Heart left ventricle (tissue), 16 donors: ENCODE measurements around the gene OR12D2. TPM values are rescaled to one million over a fixed set of nuclear protein-coding genes. Genes with fewer than 3 reads are reported as not detected.

Experiments
- ATAC-seq, 4 donors: fragments of 200-7000 bp; cut with Tn5 transposase; one replicate each; pipeline ENCODE4 v1.9.1; 2020 to 2022; ENCODE audit warnings: moderate library complexity in 4 of 4, mild to moderate bottlenecking in 3 of 4, moderate number of reproducible peaks in 1 of 4
- DNase-seq, 5 donors: peaks; one replicate each; pipeline ENCODE4 v3.0.0-alpha.2; 2020
- H3K27ac ChIP-seq, 12 donors: fragments of 200-600 bp; sonication (generic) in 4 of 12; one replicate each; pipeline versions ENCODE4 v1.5.0 to v1.8.0; 2016 to 2022; ENCODE audit warnings: mild to moderate bottlenecking in 2 of 12
- H3K27me3 ChIP-seq, 9 donors: fragments of 200-600 bp; sonication (generic) in 2 of 9; one replicate each; pipeline versions ENCODE4 v1.5.1 to v1.8.0; 2016 to 2022; ENCODE audit warnings: mild to moderate bottlenecking in 3 of 9
- H3K36me3 ChIP-seq, 9 donors: fragments of 200-600 bp; sonication (generic) in 2 of 9; one replicate each; pipeline versions ENCODE4 v1.5.0 to v1.8.0; 2018 to 2022; ENCODE audit warnings: mild to moderate bottlenecking in 2 of 9
- H3K4me1 ChIP-seq, 12 donors: fragments of 200-600 bp; sonication (generic) in 4 of 12; one replicate each; pipeline versions ENCODE4 v1.5.0 to v1.8.0; 2016 to 2022; ENCODE audit warnings: mild to moderate bottlenecking in 3 of 12
- H3K4me3 ChIP-seq, 12 donors: fragments of 200-600 bp; sonication (generic) in 4 of 12; one replicate each; pipeline versions ENCODE4 v1.5.0 to v1.8.0; 2017 to 2022; ENCODE audit warnings: mild to moderate bottlenecking in 9 of 12, moderate library complexity in 4 of 12
- H3K9me3 ChIP-seq, 12 donors: fragments of 200-600 bp; sonication (generic) in 4 of 12; one replicate each; pipeline versions ENCODE4 v1.5.0 to v1.8.0; 2016 to 2022; ENCODE audit warnings: mild to moderate bottlenecking in 1 of 12
- CTCF ChIP-seq, 12 donors: fragments of 200-600 bp; sonication (generic) in 4 of 12; IDR thresholded peaks; one replicate each; pipeline versions ENCODE4 v1.5.0 to v1.8.0; 2018 to 2022; ENCODE audit warnings: antibody characterized with exemption in 12 of 12, mild to moderate bottlenecking in 5 of 12
- POLR2A ChIP-seq, 2 donors: fragments of 450-650 bp; IDR thresholded peaks; one replicate each; pipeline ENCODE4 v1.6.1; 2017; ENCODE audit warnings: antibody characterized with exemption in 2 of 2, mild to moderate bottlenecking in 2 of 2, moderate library complexity in 2 of 2
- WGBS, 4 donors: extraction: QIAGEN DNeasy Blood & Tissue Kit in 2 of 4; methylation state at CpG; one replicate each; pipeline versions ENCODE4 v1.1.5 to v1.1.7; 2013 to 2018; 5-methylcytosine and 5-hydroxymethylcytosine counted together
- intact Hi-C, 10 donors: fragments of 100-400 bp; cut with DNase I; formaldehyde crosslinking; loops; one replicate each; pipeline versions ENCODE4 v1.11.1 to v1.14.2; 2022
- polyA plus RNA-seq, 2 donors: library from polyadenylated mRNA; stranded (reverse); fragments of 200-250 nt; gene quantifications; one replicate each; pipeline ENCODE4 v1.2.3, GENCODE V29; 2013
- total RNA-seq, 9 donors: library from RNA; depleted of rRNA in 2 of 9; stranded (reverse); fragments of >200 nt in 2 of 9; fragmentation: NEBNext Ultra II Directional in 3 of 9; extraction: Animal tissue kit (Norgen Biotek cat#: 25700) in 3 of 9; gene quantifications; one replicate each; pipeline versions ENCODE4 v1.1.0 to v1.2.4, GENCODE V29; 2016 to 2023
- donor health status: ischemic (EF 13 %, LVEDD 7.1; RV severe dilation, severe dysfunction).
- donor health status: healthy with polysubstance abuse.
- donor health status: DM: no; HTN: yes; CAD: no.
- donor health status: DM: no; HTN: no; CAD: no.
- donor health status: ischemic (EF 25% LVEDD 6.9; RV normal size, moderate dysfunction).
- donor health status: ischemic (EF 25% LVEDD 5.7; RV mildly dilated, moderate dysfunction).
- donor health status: healthy.
- donor health status: DM: yes; HTN: yes; CAD: no.
- donor health status: ischemic (EF 35%, LVEDD 5.7; RV mildly dilated, moderate dysfunction).
- donor health status: nonischemic (EF 11% LVEDD 7.7; RV severe dilation, severe dysfunction).
- donor health status: DM: yes; HTN: yes; CAD: no.
- donor health status: PGD.
- donor health status: ischemic (EF 29% LVEDD 5.4; RV normal size, mild dysfunction).
- donor health status: nonischemic (EF 23%, LVEDD 6.1; RV moderate dilation, normal function).

Gene OR12D2
- total and polyA plus RNA-seq, 11 donors, result not detected

GRCh38 chr6:29403801-29404200 lies 8.4 kb downstream of the OR12D2 start:
- peaks cover 0 to 7% (median 0%) of the 10 kb centered on the region in 9 donors for H3K27me3 ChIP-seq
- peaks cover 0 to 10% (median 0%) of the 10 kb centered on the region in 12 donors for H3K9me3 ChIP-seq
- TF ChIP-seq CTCF (IDR thresholded peaks at IDR 0.05) (no peak), POLR2A (IDR thresholded peaks at IDR 0.05) (no peak)
- WGBS, 4 donors, result 44 to 89% (median 71%) methylated on average over 1 of the region's 1 CpG
- no peak overlapping the region for H3K27ac ChIP-seq
- no peaks in the 10 kb centered on the region for H3K4me1 ChIP-seq
- no peaks in the 10 kb centered on the region for H3K36me3 ChIP-seq
- no peak overlapping the region for H3K4me3 ChIP-seq
- DNase-seq (no peak), ATAC-seq (no peak)
- intact Hi-C loops, result no loop called here

GRCh38 chr6:29414588-29414987 lies 19.2 kb downstream of the OR12D2 start, which contains the start of gene OR12D1:
Gene OR12D1, plus strand, starts transcription at chr6:29414928.
- H3K9me3 ChIP-seq, result peaks cover 0 to 9% (median 0%) of the 10 kb centered on the region in 12 donors
- no peak for ATAC-seq
- H3K4me1 ChIP-seq, result no peaks in the 10 kb centered on the region
- H3K4me3 ChIP-seq, result no peak within 1 kb of the TSS
- no peak for DNase-seq
- no peaks in the 10 kb centered on the region for H3K27me3 ChIP-seq
- H3K36me3 ChIP-seq, result no peaks in the 10 kb centered on the region
- no peak within 1 kb of the TSS for H3K27ac ChIP-seq
- intact Hi-C loops, result no loop called here
- no peak for TF ChIP-seq CTCF (IDR thresholded peaks at IDR 0.05)
- TF ChIP-seq POLR2A (IDR thresholded peaks at IDR 0.05), result no peak

GRCh38 chr6:29419516-29419915 lies 24.1 kb downstream of the OR12D2 start:
- no peak for ATAC-seq

GRCh38 chr6:29424168-29424567 lies 28.7 kb downstream of the OR12D2 start:
- Histone ChIP-seq H3K27ac (no peak overlapping the region), H3K9me3 (peaks cover 0 to 9% (median 0%) of the 10 kb centered on the region in 12 donors), H3K27me3 (peaks cover 0 to 6% (median 0%) of the 10 kb centered on the region in 9 donors), H3K4me1 (no peaks in the 10 kb centered on the region), H3K36me3 (no peaks in the 10 kb centered on the region), H3K4me3 (no peak overlapping the region)
- intact Hi-C loops, result no loop called here
- ATAC-seq (no peak), DNase-seq (no peak)
- WGBS, 4 donors, result 86 to 94% (median 88%) methylated on average over 2 of the region's 2 CpGs
- TF ChIP-seq POLR2A (IDR thresholded peaks at IDR 0.05), result no peak
- no peak for TF ChIP-seq CTCF (IDR thresholded peaks at IDR 0.05)

More at GRCh38 chr6:29419516-29419915, 24.1 kb downstream of the OR12D2 start:
- intact Hi-C loops, result no loop called here
- DNase-seq, result no peak
- WGBS, 4 donors, result 59 to 73% (median 67%) methylated on average over 3 of the region's 3 CpGs
- Histone ChIP-seq H3K9me3 (peaks cover 0 to 9% (median 0%) of the 10 kb centered on the region in 12 donors), H3K4me3 (no peak overlapping the region), H3K36me3 (no peaks in the 10 kb centered on the region), H3K27me3 (peaks cover 0 to 6% (median 0%) of the 10 kb centered on the region in 9 donors), H3K4me1 (no peaks in the 10 kb centered on the region), H3K27ac (no peak overlapping the region)
- no peak for TF ChIP-seq CTCF (IDR thresholded peaks at IDR 0.05)
- no peak for TF ChIP-seq POLR2A (IDR thresholded peaks at IDR 0.05)
